Measurements from ENCODE around the gene CDK5R2. TPM values are rescaled to one million over a fixed set of nuclear protein-coding genes. Genes with fewer than 3 reads are reported as not detected.

The CDK5R2 gene
- total RNA-seq, 1 donor from 2014 or later, result 0.75 TPM

DNA sequence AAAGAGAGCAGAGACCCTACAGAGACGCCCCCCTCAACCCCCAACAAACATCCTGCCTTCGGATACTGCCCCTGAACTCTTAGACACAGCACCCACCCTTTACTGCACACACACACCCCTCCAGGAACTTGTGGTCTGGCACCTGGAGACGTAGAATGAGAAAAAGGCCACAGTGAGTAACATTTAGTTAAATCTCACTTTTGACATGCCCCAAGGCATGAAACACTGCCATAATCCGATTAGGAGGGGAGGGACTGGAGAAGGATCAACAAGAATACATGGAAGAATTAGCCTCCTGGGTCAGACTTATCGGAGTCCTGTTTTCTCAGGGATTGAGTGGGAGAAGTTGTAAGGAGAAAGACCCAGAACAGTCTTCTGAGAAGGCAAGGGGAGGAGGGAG lies 4.1 kb downstream of the CDK5R2 start:
- Histone ChIP-seq H3K27me3 (ENCODE audit: insufficient read depth, low read length) (peaks cover 37% of the 10 kb centered on the region), H3K9ac (ENCODE audit: low read length) (peak overlapping the region; percentile 55), H3K79me2 (ENCODE audit: insufficient read depth, low read length) (no peaks in the 10 kb centered on the region), H3K4me1 (ENCODE audit: insufficient read depth, low read length) (peaks cover 14% of the 10 kb centered on the region), H3K36me3 (ENCODE audit: insufficient read depth, low read length) (no peaks in the 10 kb centered on the region), H3K4me3 (ENCODE audit: insufficient read depth, low read depth, low read length) (peak overlapping the region; percentile 20), H3K9me3 (ENCODE audit: insufficient read depth, low read depth, low read length) (no peaks in the 10 kb centered on the region), H3K4me2 (ENCODE audit: low read length) (peak overlapping the region; percentile 72), H2AFZ (ENCODE audit: low read depth, low read length) (no peak overlapping the region), H3K27ac (ENCODE audit: low read depth, low read length) (peak overlapping the region; percentile 41), H4K20me1 (ENCODE audit: insufficient read depth, low read length) (peaks cover 4% of the 10 kb centered on the region)
- FAIRE-seq (no peak), DNase-seq (ENCODE audit: low read depth) (peak; percentile 12)
- TF ChIP-seq EZH2 (IDR thresholded peaks at IDR 0.05; ENCODE audit: insufficient read depth, low read length), result no peak
- TF ChIP-seq, protein P1, sequence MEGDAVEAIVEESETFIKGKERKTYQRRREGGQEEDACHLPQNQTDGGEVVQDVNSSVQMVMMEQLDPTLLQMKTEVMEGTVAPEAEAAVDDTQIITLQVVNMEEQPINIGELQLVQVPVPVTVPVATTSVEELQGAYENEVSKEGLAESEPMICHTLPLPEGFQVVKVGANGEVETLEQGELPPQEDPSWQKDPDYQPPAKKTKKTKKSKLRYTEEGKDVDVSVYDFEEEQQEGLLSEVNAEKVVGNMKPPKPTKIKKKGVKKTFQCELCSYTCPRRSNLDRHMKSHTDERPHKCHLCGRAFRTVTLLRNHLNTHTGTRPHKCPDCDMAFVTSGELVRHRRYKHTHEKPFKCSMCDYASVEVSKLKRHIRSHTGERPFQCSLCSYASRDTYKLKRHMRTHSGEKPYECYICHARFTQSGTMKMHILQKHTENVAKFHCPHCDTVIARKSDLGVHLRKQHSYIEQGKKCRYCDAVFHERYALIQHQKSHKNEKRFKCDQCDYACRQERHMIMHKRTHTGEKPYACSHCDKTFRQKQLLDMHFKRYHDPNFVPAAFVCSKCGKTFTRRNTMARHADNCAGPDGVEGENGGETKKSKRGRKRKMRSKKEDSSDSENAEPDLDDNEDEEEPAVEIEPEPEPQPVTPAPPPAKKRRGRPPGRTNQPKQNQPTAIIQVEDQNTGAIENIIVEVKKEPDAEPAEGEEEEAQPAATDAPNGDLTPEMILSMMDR (IDR thresholded peaks at IDR 0.05; ENCODE audit: insufficient read depth, low read depth, low read length), result no peak
- Mint-ChIP-seq H3K27ac (ENCODE audit: unreplicated experiment) (peak overlapping the region; percentile 97), H3K9me3 (ENCODE audit: unreplicated experiment) (no peaks in the 10 kb centered on the region), H3K27me3 (ENCODE audit: low read depth, unreplicated experiment) (peaks cover 46% of the 10 kb centered on the region), H3K4me3 (ENCODE audit: unreplicated experiment) (peak overlapping the region; percentile 82), H3K4me1 (ENCODE audit: low read depth, unreplicated experiment) (peaks cover 18% of the 10 kb centered on the region), H3K36me3 (ENCODE audit: low read depth, unreplicated experiment) (no peaks in the 10 kb centered on the region)

GRCh38 chr2:218964041-218964771 lies 4.7 kb downstream of the CDK5R2 start:
- Histone ChIP-seq H2AFZ (ENCODE audit: low read depth, low read length) (no peak overlapping the region), H3K9ac (ENCODE audit: low read length) (peak overlapping the region; percentile 55), H3K4me1 (ENCODE audit: insufficient read depth, low read length) (peaks cover 12% of the 10 kb centered on the region), H3K4me3 (ENCODE audit: insufficient read depth, low read depth, low read length) (no peak overlapping the region), H3K27ac (ENCODE audit: low read depth, low read length) (peak overlapping the region; percentile 41), H3K79me2 (ENCODE audit: insufficient read depth, low read length) (no peaks in the 10 kb centered on the region), H3K36me3 (ENCODE audit: insufficient read depth, low read length) (no peaks in the 10 kb centered on the region), H3K27me3 (ENCODE audit: insufficient read depth, low read length) (peaks cover 31% of the 10 kb centered on the region), H3K9me3 (ENCODE audit: insufficient read depth, low read depth, low read length) (no peaks in the 10 kb centered on the region), H3K4me2 (ENCODE audit: low read length) (peak overlapping the region; percentile 72), H4K20me1 (ENCODE audit: insufficient read depth, low read length) (peaks cover 4% of the 10 kb centered on the region)
- Mint-ChIP-seq H3K27me3 (ENCODE audit: low read depth, unreplicated experiment) (peaks cover 44% of the 10 kb centered on the region), H3K4me3 (ENCODE audit: unreplicated experiment) (peak overlapping the region; percentile 82), H3K27ac (ENCODE audit: unreplicated experiment) (peak overlapping the region; percentile 97), H3K9me3 (ENCODE audit: unreplicated experiment) (no peaks in the 10 kb centered on the region), H3K4me1 (ENCODE audit: low read depth, unreplicated experiment) (peaks cover 16% of the 10 kb centered on the region), H3K36me3 (ENCODE audit: low read depth, unreplicated experiment) (no peaks in the 10 kb centered on the region)
- DNase-seq (ENCODE audit: low read depth) (peak; percentile 87), FAIRE-seq (no peak)
- TF ChIP-seq, protein P1 (IDR thresholded peaks at IDR 0.05; ENCODE audit: insufficient read depth, low read depth, low read length), result no peak
- no peak for TF ChIP-seq EZH2 (IDR thresholded peaks at IDR 0.05; ENCODE audit: insufficient read depth, low read length)

DNA sequence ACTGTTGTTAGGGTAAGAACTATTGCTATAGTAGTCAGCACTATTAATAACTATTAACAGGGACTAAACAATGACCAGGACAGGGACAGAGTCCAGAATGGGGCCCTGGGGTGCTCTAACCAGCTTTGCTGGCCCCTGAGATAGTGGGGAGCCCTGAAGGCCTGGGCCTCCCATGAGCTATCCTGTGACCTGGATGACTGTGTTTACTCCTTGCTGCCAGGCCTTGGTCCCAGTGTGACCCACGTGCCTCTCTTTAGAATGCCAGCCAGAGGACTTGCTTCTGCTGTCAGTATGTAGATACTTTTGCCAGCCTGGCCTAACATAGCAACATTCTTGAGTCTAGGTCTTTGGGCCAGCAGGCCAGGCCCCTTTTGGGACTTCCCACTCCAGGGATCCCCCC lies 11.4 kb downstream of the CDK5R2 start:
- H3K9me3 ChIP-seq (ENCODE audit: insufficient read depth, low read depth, low read length), result no peaks in the 10 kb centered on the region
- FAIRE-seq, result no peak
- H3K4me3 Mint-ChIP-seq (ENCODE audit: unreplicated experiment), result no peak overlapping the region
- peaks cover 71% of the 10 kb centered on the region for H3K27me3 Mint-ChIP-seq (ENCODE audit: low read depth, unreplicated experiment)
- no peak overlapping the region for H3K4me2 ChIP-seq (ENCODE audit: low read length)
- DNase-seq (ENCODE audit: low read depth), result no peak
- TF ChIP-seq, protein P1 (IDR thresholded peaks at IDR 0.05; ENCODE audit: insufficient read depth, low read depth, low read length), result no peak
- no peak for TF ChIP-seq EZH2 (IDR thresholded peaks at IDR 0.05; ENCODE audit: insufficient read depth, low read length)
- no peaks in the 10 kb centered on the region for H3K36me3 Mint-ChIP-seq (ENCODE audit: low read depth, unreplicated experiment)
- H3K9me3 Mint-ChIP-seq (ENCODE audit: unreplicated experiment), result peaks cover 2% of the 10 kb centered on the region
- H3K4me1 Mint-ChIP-seq (ENCODE audit: low read depth, unreplicated experiment), result no peaks in the 10 kb centered on the region
- no peak overlapping the region for H2AFZ ChIP-seq (ENCODE audit: low read depth, low read length)
- H3K27ac Mint-ChIP-seq (ENCODE audit: unreplicated experiment), result no peak overlapping the region
- no peak overlapping the region for H3K4me3 ChIP-seq (ENCODE audit: insufficient read depth, low read depth, low read length)
- no peak overlapping the region for H3K27ac ChIP-seq (ENCODE audit: low read depth, low read length)
- H4K20me1 ChIP-seq (ENCODE audit: insufficient read depth, low read length), result no peaks in the 10 kb centered on the region
- no peak overlapping the region for H3K9ac ChIP-seq (ENCODE audit: low read length)
- peaks cover 46% of the 10 kb centered on the region for H3K27me3 ChIP-seq (ENCODE audit: insufficient read depth, low read length)
- no peaks in the 10 kb centered on the region for H3K79me2 ChIP-seq (ENCODE audit: insufficient read depth, low read length)
- no peaks in the 10 kb centered on the region for H3K4me1 ChIP-seq (ENCODE audit: insufficient read depth, low read length)
- H3K36me3 ChIP-seq (ENCODE audit: insufficient read depth, low read length), result no peaks in the 10 kb centered on the region
